GM12878 (cell line): ENCODE measurements around the gene LGI1. TPM values are rescaled to one million over a fixed set of nuclear protein-coding genes. Genes with fewer than 3 reads are reported as not detected.

ENCODE experiments used
- ATAC-seq: fragments of 200-7000 bp; cut with Tn5 transposase; 3 replicates; pipeline ENCODE4 v1.9.1; 2020; ENCODE audit warnings: mild to moderate bottlenecking, moderate library complexity
- BruUV-seq: library from RNA; stranded (reverse); fragments of 400-500 nt; replicated peaks from 2 replicates; lab custom pipeline; 2021; lab: Mats Ljungman, UMichigan
- CTCF ChIA-PET: fragments of 300-600 bp; sonication (Branson Sonifier 250); formaldehyde crosslinking; extraction: SDS; loops from one replicate; lab custom pipeline; 2021; ENCODE audit warnings: inconsistent platforms; lab: Yijun Ruan, JAX
- POLR2A ChIA-PET: fragments of 350-600 bp; formaldehyde crosslinking; extraction: SDS; loops from one replicate; lab custom pipeline; 2021; ENCODE audit warnings: inconsistent platforms; lab: Charles Lee
- RAD21 ChIA-PET: fragments of 300-600 bp; sonication (Branson Sonifier 250); formaldehyde crosslinking; loops from one replicate; lab custom pipeline; 2023; ENCODE audit warnings: antibody characterized with exemption; ENCODE audit not compliant: unreplicated experiment; lab: Charles Lee
- SMC1A ChIA-PET: fragments of 300-600 bp; sonication (Branson Sonifier 250); formaldehyde crosslinking; loops from one replicate; lab custom pipeline; 2023; ENCODE audit not compliant: unreplicated experiment, uncharacterized antibody; lab: Charles Lee
- DNase-seq: peaks from one replicate; pipeline ENCODE4 v3.0.0-alpha.2; 2011; ENCODE audit warnings: low read depth, low spot score
- FAIRE-seq: peaks from 3 replicates; lab custom pipeline; 2011; peaks lifted over from hg19 to GRCh38; lab: Jason Lieb, UNC
- H2AFZ ChIP-seq: 2 replicates; pipeline ENCODE4 v1.6.0; 2011; ENCODE audit warnings: low read depth, low read length, control low read depth; ENCODE audit not compliant: control insufficient read depth
- H3K27ac ChIP-seq: 2 replicates; pipeline ENCODE4 v1.5.1; 2011; ENCODE audit warnings: control low read depth; ENCODE audit not compliant: control insufficient read depth, insufficient read depth
- H3K27me3 ChIP-seq, 2 experiments: replicated peaks in 1 of 2; 2 replicates each; pipeline versions ENCODE4 v1.6.0 to v1.6.1; 2011; ENCODE audit warnings: low read length in 1 of 2; ENCODE audit not compliant: control insufficient read depth in 2 of 2, insufficient read depth in 2 of 2
- H3K36me3 ChIP-seq, 2 experiments: 2 replicates each; pipeline ENCODE4 v1.5.1; 2011; ENCODE audit warnings: low read length in 1 of 2; ENCODE audit not compliant: control insufficient read depth in 2 of 2, insufficient read depth in 2 of 2
- H3K4me1 ChIP-seq: 2 replicates; pipeline ENCODE4 v1.6.1; 2011; ENCODE audit warnings: mild to moderate bottlenecking, low read length, moderate library complexity, mixed read lengths; ENCODE audit not compliant: control insufficient read depth, insufficient read depth
- H3K4me2 ChIP-seq: 2 replicates; pipeline ENCODE4 v1.6.0; 2011; ENCODE audit warnings: control low read depth; ENCODE audit not compliant: control insufficient read depth, insufficient read depth
- H3K4me3 ChIP-seq: fragments of 200-600 bp; sonication (generic); 2 replicates; pipeline ENCODE4 v1.5.1; 2016
- H3K79me2 ChIP-seq: 2 replicates; pipeline ENCODE4 v1.6.0; 2011; ENCODE audit warnings: low read length; ENCODE audit not compliant: control insufficient read depth, insufficient read depth
- H3K9ac ChIP-seq: 2 replicates; pipeline ENCODE4 v1.8.0; 2011; ENCODE audit warnings: low read length, control low read depth, mixed read lengths; ENCODE audit not compliant: control insufficient read depth, insufficient read depth
- H3K9me3 ChIP-seq: replicated peaks from 3 replicates; pipeline ENCODE4 v1.5.1; 2011; ENCODE audit warnings: mild to moderate bottlenecking, low read length; ENCODE audit not compliant: control insufficient read depth, insufficient read depth
- H4K20me1 ChIP-seq: 2 replicates; pipeline ENCODE4 v1.6.0; 2011; ENCODE audit not compliant: control insufficient read depth, insufficient read depth
- ATF3 ChIP-seq: IDR thresholded peaks from 2 replicates; pipeline ENCODE4 v1.6.1; 2011; ENCODE audit warnings: low read depth, mild to moderate bottlenecking, low read length, moderate library complexity, borderline replicate concordance; ENCODE audit errors: extremely low read depth
- CHD1 ChIP-seq: IDR thresholded peaks from 2 replicates; pipeline ENCODE4 v1.6.1; 2012; ENCODE audit warnings: low read depth, low read length, improper control_type of control experiment
- FOS ChIP-seq: IDR thresholded peaks from 3 replicates; pipeline ENCODE4 v1.6.1; 2011; ENCODE audit warnings: borderline replicate concordance; ENCODE audit not compliant: insufficient read length; ENCODE audit errors: extremely low read depth
- HDGF ChIP-seq: fragments of 450-650 bp; IDR thresholded peaks from 2 replicates; pipeline ENCODE4 v1.6.1; 2016; ENCODE audit warnings: antibody characterized with exemption
- IRF4 ChIP-seq: IDR thresholded peaks from 2 replicates; pipeline ENCODE4 v1.6.1; 2011; ENCODE audit warnings: low read depth, low read length
- LARP7 ChIP-seq: fragments of 450-650 bp; IDR thresholded peaks from 2 replicates; pipeline ENCODE4 v1.6.1; 2017; ENCODE audit warnings: mild to moderate bottlenecking
- MYC ChIP-seq: IDR thresholded peaks from 2 replicates; pipeline ENCODE4 v1.6.1; 2011; ENCODE audit warnings: mild to moderate bottlenecking, low read length, moderate library complexity, inconsistent platforms; ENCODE audit not compliant: insufficient read depth, insufficient replicate concordance, insufficient read length, severe bottlenecking
- REST ChIP-seq: IDR thresholded peaks from 2 replicates; pipeline ENCODE4 v1.6.1; 2012; ENCODE audit warnings: mild to moderate bottlenecking, low read depth, low read length
- STAT3 ChIP-seq: IDR thresholded peaks from 2 replicates; pipeline ENCODE4 v1.6.1; 2011; ENCODE audit warnings: low read depth, low read length, improper control_type of control experiment
- ZNF592 ChIP-seq: fragments of 450-650 bp; IDR thresholded peaks from 2 replicates; pipeline ENCODE4 v1.6.1; 2017; ENCODE audit warnings: mild to moderate bottlenecking, moderate library complexity
- WGBS: methylation state at CpG from one replicate; pipeline ENCODE4 v1.1.6; 2016; ENCODE audit warnings: low lambda C conversion rate; ENCODE audit not compliant: insufficient replicate concordance, insufficient coverage; ENCODE audit errors: missing lambda C conversion rate; 5-methylcytosine and 5-hydroxymethylcytosine counted together
- in situ Hi-C: fragments of 300-500 bp; cut with MboI; formaldehyde crosslinking; loops from 9 replicates; pipeline ENCODE4 v1.14.3; 2018; ENCODE audit warnings: mixed read lengths
- intact Hi-C: fragments of 100-400 bp; cut with micrococcal nuclease; formaldehyde crosslinking; loops from one replicate; pipeline ENCODE4 v1.14.2; 2022; ENCODE audit not compliant: unreplicated experiment
- polyA plus RNA-seq, 11 experiments: library from polyadenylated mRNA; depleted of rRNA in 4 of 11; unstranded in 6 of 11; stranded (reverse) in 5 of 11; fragments of >200 nt; fragmentation: Nextera tagmentation in 4 of 11; fragmentation: Illumina TruSeq in 1 of 11; extraction: Ambion mirVana in 4 of 11; extraction: Trizol in 1 of 11; gene quantifications; 1 replicate in 1 of 11; 2 replicates in 10 of 11; pipeline versions ENCODE4 v1.2.1 to v1.2.3, GENCODE V29; 2011 to 2016; ENCODE audit warnings: inconsistent platforms in 2 of 11, missing spikeins in 2 of 11, low read depth in 1 of 11
- total RNA-seq, 4 experiments: library from RNA; depleted of rRNA in 3 of 4; stranded (reverse); fragments of >200 nt in 3 of 4; fragmentation: Illumina TruSeq in 1 of 4; extraction: Trizol in 1 of 4; gene quantifications; 2 replicates each; pipeline versions ENCODE4 v1.2.1 to v1.2.3, GENCODE V29; 2013 to 2021
- TF ChIP-seq, protein P1 (sequence below): fragments of 450-650 bp; formaldehyde crosslinking; IDR thresholded peaks from 2 replicates; pipeline ENCODE4 v1.4.0; 2020; ENCODE audit warnings: mild to moderate bottlenecking, moderate library complexity

Gene LGI1
- total and polyA plus RNA-seq, 10 of the 15 experiments (the other 5 are each of a cell fraction or from before 2014, with no cell fraction given), result not detected

GRCh38 chr10:93775356-93775755, 17.6 kb downstream of the LGI1 start:
- BruUV-seq, result no TSS peak
- Histone ChIP-seq H3K4me2 (no peak overlapping the region), H3K27me3 (peaks cover 0 to 2% of the 10 kb centered on the region in 2 experiments; a peak in 2 of 4 replicates), H3K36me3 (no peaks in the 10 kb centered on the region), H3K4me3 (no peak overlapping the region), H4K20me1 (no peaks in the 10 kb centered on the region), H3K4me1 (no peaks in the 10 kb centered on the region), H3K9ac (no peak overlapping the region), H2AFZ (no peak overlapping the region), H3K79me2 (no peaks in the 10 kb centered on the region), H3K9me3 (no peaks in the 10 kb centered on the region), H3K27ac (no peak overlapping the region)
- ChIA-PET POLR2A (no interaction called here), RAD21 (no interaction called here), SMC1A (no interaction called here), CTCF (no interaction called here)
- WGBS, result 26% methylated on average over 5 of the region's 5 CpGs
- intact Hi-C loops, result no loop called here
- TF ChIP-seq, protein P1, sequence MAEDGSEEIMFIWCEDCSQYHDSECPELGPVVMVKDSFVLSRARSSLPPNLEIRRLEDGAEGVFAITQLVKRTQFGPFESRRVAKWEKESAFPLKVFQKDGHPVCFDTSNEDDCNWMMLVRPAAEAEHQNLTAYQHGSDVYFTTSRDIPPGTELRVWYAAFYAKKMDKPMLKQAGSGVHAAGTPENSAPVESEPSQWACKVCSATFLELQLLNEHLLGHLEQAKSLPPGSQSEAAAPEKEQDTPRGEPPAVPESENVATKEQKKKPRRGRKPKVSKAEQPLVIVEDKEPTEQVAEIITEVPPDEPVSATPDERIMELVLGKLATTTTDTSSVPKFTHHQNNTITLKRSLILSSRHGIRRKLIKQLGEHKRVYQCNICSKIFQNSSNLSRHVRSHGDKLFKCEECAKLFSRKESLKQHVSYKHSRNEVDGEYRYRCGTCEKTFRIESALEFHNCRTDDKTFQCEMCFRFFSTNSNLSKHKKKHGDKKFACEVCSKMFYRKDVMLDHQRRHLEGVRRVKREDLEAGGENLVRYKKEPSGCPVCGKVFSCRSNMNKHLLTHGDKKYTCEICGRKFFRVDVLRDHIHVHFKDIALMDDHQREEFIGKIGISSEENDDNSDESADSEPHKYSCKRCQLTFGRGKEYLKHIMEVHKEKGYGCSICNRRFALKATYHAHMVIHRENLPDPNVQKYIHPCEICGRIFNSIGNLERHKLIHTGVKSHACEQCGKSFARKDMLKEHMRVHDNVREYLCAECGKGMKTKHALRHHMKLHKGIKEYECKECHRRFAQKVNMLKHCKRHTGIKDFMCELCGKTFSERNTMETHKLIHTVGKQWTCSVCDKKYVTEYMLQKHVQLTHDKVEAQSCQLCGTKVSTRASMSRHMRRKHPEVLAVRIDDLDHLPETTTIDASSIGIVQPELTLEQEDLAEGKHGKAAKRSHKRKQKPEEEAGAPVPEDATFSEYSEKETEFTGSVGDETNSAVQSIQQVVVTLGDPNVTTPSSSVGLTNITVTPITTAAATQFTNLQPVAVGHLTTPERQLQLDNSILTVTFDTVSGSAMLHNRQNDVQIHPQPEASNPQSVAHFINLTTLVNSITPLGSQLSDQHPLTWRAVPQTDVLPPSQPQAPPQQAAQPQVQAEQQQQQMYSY (CRISPR knock-in tag), result no peak
- TF ChIP-seq ATF3, result no peak
- TF ChIP-seq REST, result no peak
- TF ChIP-seq IRF4, result no peak
- TF ChIP-seq ZNF592, result no peak
- TF ChIP-seq HDGF, result no peak
- TF ChIP-seq LARP7, result no peak
- TF ChIP-seq CHD1, result no peak
- no peak for TF ChIP-seq STAT3
- no peak for TF ChIP-seq FOS
- no peak for TF ChIP-seq MYC
- in situ Hi-C loops, result no loop called here
- no peak for FAIRE-seq
- ATAC-seq, result no peak
- no peak for DNase-seq
